ENCODE results near the gene GLIS1.

DNA sequence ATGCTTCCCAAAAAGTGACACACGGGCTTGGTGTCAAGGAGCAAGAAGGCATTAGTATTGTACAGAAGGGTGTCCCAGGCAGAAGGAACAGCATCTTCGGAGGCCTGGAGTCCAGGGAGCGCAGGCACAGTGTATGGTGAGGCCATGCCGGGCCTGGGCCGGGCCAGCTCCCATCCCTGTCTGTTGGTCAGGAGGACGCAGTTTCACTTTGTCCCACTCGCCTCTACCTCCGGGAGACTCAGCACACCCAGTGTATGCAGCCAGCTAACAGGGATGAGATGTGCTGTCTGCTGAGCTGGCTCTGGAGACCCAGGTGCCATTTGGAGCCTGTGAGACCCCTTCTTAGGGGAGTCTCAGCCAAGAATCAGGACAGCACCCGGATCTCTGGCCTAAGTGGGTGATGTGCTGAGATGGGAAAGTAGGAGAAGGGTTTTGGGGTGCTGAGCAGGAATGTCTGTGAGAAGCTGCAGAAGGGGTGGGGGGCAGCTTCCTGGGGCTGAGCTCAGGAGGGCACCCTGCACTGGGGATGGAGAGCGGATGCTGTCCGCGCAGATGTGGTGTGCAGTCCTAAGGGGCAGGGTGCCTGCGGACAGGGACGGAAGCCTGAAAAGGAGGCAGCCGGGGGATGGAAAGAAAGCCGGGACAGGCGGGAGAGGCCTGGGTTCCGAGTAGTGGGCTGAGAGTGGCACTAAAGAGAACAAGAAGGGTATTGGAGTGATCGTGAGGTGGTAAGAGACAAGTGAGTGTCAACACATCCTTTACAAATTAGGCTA lies 254.1 kb downstream of the GLIS1 start:
- TF ChIP-seq POLR2AphosphoS5 (IDR thresholded peaks at IDR 0.05; ENCODE audit: borderline replicate concordance, low read depth, low read length) = no peak
- TF ChIP-seq EZH2 (IDR thresholded peaks at IDR 0.05) = no peak

All from SK-N-MC (cell line).